ENCODE data around the gene SNX25.
"Not testable (repeated sequence)": the region's sequence is repeated elsewhere in the genome, so short reads cannot be mapped to it uniquely, and the experiment has no call there.

Gene SNX25

GRCh38 chr4:185335579-185335978, 126.2 kb downstream of the SNX25 start:
- no peak for DNase-seq (ENCODE audit: extremely low read depth in 1 of 2, low read depth in 1 of 2)

GRCh38 chr4:185339941-185340340, 130.5 kb downstream of the SNX25 start:
- DNase-seq (ENCODE audit: extremely low read depth in 1 of 2, low read depth in 1 of 2): no peak

DNA sequence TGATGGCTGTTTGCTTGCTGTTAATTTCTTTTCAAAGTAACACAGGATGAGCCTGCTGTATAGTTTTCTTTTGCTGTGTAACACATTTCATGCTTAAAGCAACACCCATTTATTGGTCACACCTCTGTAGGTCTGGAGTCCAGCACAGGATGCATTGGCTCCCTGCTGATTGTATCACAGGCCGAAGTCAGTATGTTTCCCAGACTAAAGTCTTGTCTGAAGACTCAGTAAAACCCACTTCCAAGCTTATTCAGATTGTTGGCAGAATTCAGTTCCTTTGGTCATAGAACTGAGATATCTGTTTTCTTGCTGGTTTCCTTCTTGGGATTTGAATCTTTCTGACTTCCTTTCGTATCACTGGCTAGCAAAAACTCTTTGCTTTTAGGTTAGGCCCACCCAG, 132.0 kb downstream of the SNX25 start:
- DNase-seq (ENCODE audit: extremely low read depth in 1 of 2, low read depth in 1 of 2): no peak

GRCh38 chr4:185341841-185342240, 132.4 kb downstream of the SNX25 start:
- DNase-seq (ENCODE audit: extremely low read depth in 1 of 2, low read depth in 1 of 2): no peak

GRCh38 chr4:185343726-185344581, 134.6 kb downstream of the SNX25 start:
- DNase-seq (ENCODE audit: extremely low read depth in 1 of 2, low read depth in 1 of 2): no peak

GRCh38 chr4:185344743-185345538, 135.5 kb downstream of the SNX25 start:
- DNase-seq (ENCODE audit: extremely low read depth in 1 of 2, low read depth in 1 of 2): no peak

DNA sequence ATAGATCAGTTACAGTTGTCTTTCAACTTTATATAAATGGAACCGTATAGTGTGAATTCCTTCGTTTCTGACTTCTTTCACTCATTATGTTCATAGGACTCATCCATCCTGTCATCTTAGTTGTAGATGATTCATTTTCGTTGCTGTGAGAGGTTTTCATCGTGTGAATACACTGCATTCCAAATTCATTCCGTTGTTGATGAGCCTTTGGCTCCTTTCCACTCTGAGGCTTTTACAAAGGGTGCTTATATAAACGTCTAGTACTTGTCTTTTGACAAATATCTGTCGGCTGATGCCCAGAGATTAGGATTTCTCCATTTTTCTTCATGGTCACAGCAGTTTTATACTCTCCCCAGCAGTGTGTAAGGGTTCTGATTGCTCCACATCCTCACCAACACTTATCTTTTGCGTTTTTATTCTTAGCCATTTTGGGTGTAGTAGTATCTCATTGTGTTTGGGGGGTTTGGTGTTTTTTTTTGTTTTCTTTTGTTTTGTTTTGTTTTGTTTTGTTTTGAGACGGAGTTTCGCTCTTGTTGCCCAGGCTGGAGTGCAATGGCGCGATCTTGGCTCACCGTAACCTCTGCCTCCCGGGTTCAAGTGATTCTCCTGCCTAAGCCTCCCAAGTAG, 137.7 kb downstream of the SNX25 start:
- no peak for DNase-seq (ENCODE audit: extremely low read depth in 1 of 2, low read depth in 1 of 2)

DNA sequence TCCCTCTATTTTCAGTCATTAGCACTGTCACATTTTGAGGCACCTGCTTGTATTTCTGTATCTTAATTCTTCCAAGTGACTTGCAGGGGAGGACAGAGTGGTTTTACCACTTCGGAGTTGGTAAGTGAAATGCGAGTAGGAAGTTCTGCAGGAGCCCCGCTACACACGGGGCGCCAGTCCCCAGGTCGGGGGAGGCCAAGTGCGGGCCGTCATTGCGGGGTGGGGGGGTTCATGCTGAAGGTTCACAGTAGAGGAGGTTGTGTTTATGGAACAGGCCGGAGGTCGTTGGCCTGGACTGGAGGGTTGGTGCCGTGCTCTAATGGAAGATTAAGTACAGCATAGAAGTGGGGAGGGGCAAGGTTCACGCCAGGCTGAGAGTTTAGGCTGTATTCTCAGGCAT, 142.3 kb downstream of the SNX25 start:
- no peak for DNase-seq (ENCODE audit: extremely low read depth in 1 of 2, low read depth in 1 of 2)

DNA sequence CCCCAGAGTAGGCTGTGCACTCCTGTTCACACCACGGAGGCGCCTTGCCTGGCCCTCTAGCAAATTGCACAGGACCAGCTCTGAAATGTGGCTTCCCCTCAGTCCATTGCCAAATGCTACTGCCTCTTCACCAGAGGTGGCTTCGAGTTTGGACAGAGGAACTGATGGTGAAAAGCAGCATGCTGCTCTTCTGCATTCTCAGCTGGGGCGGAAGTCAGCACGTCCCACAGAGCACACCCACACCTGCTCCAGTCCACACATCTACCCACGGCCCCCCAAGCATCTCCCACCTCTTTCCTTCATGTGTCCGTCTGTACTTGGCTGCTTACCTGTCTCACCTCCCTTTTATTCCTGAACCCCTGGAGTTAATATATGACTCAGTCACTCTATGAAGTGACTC, 142.8 kb downstream of the SNX25 start:
- DNase-seq (ENCODE audit: extremely low read depth in 1 of 2, low read depth in 1 of 2): no peak

GRCh38 chr4:185352741-185353140, 143.3 kb downstream of the SNX25 start:
- DNase-seq (ENCODE audit: extremely low read depth in 1 of 2, low read depth in 1 of 2): no peak

DNA sequence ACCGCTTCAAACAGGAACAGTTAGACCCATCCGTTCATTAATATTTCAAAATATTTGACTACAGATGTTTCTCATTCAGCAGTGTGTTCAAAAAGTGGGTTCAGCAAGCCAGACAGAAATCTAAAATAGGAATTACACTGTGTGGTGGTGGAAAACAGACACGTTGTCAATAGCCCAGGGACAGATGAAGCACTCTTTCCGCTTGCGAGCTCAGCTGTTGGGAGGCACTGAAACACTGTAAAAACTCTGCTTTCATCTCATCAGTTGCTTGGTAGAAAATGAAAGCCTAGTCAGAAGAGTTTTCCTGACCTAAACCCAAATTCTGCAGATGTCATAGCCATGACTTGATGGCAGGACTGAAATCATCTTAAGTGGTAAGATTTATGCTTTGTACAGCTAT, 147.8 kb downstream of the SNX25 start:
- no peak for DNase-seq (ENCODE audit: extremely low read depth in 1 of 2, low read depth in 1 of 2)

GRCh38 chr4:185357733-185358440, 148.5 kb downstream of the SNX25 start:
- no peak for DNase-seq (ENCODE audit: extremely low read depth in 1 of 2, low read depth in 1 of 2)

DNA sequence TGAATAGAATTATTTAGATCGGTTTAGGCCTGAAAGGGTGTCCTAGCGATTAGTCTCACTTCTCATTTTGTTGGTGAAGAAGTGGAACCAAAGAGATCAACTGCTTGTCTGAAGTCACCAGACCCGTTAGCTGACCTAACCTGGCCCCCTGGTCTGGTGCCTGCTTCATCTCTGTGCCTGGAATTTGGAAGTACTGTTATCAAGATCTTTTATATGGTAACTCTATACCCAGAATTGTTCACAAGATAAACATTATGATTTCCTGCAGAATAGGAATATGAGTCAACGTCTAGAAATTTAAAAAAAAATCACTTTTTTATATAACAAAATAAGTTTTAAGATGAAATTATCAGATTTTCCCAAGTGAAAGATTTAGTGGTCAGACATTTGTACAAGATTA, 149.1 kb downstream of the SNX25 start:
- DNase-seq (ENCODE audit: extremely low read depth in 1 of 2, low read depth in 1 of 2): no peak

DNA sequence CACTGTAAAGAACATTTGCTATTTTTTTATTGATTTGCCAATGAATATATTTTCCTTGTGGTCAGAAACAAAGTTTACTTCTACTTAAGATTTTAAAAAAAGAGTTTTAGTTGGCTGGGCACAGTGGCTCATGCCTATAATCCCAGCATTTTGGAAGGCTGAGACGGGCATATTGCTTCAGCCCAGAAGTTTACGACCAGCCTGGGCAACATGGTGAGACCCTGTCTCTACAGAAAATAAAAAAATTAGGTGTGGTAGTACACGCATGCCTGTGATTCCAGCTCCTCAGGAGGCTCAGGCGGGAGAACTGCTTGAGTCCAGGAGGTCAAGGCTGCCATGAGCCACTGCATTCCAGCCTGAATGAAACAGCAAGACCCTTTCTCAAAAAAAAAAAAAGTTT, 149.6 kb downstream of the SNX25 start:
- DNase-seq (ENCODE audit: extremely low read depth in 1 of 2, low read depth in 1 of 2): no peak

- no peak for DNase-seq (ENCODE audit: extremely low read depth in 1 of 2, low read depth in 1 of 2)
These were observed 150.5 kb downstream of the SNX25 start for GRCh38 chr4:185359767-185360446.

DNA sequence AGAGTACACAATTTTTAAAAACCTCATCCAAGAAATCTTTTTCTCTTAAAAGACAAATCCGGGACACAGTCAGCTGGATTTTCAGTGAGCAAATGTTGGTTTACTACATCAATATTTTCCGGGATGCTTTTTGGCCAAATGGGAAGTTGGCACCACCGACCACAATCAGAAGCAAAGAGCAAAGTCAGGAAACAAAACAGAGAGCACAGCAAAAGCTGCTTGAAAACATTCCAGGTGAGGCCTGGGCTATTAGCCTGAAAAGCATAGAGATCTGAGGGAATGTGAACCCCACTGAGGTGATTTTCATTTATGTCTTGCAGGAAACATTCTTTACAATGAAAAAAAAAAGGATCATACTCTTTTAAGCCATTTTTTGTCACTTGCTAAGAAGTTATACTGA, 152.5 kb downstream of the SNX25 start:
- DNase-seq (ENCODE audit: extremely low read depth in 1 of 2, low read depth in 1 of 2): no peak

GRCh38 chr4:185362570-185362969, 153.2 kb downstream of the SNX25 start:
- not testable (repeated sequence) for DNase-seq (ENCODE audit: extremely low read depth in 1 of 2, low read depth in 1 of 2)

GRCh38 chr4:185363251-185363650, 153.9 kb downstream of the SNX25 start:
- DNase-seq (ENCODE audit: extremely low read depth in 1 of 2, low read depth in 1 of 2): no peak

- DNase-seq (ENCODE audit: extremely low read depth in 1 of 2, low read depth in 1 of 2): no peak
These were observed 155.5 kb downstream of the SNX25 start for GRCh38 chr4:185364886-185365285.

GRCh38 chr4:185369731-185370130, 160.3 kb downstream of the SNX25 start:
- DNase-seq (ENCODE audit: extremely low read depth in 1 of 2, low read depth in 1 of 2): no peak

Data from activated CD8-positive, alpha-beta memory T cell treated with anti-CD3 and anti-CD28 coated beads for 1 hour (primary cell).